SK-N-SH treated with all-trans-retinoic acid at 6 μM for 48 hours (cell line): ENCODE results near the gene HADH.

ENCODE experiments used
- ATAC-seq: fragments of 200-7000 bp; cut with Tn5 transposase; 3 replicates; pipeline ENCODE4 v1.9.1; 2020; ENCODE audit warnings: mild to moderate bottlenecking, moderate library complexity
- ARNTL ChIP-seq: fragments of 450-650 bp; formaldehyde crosslinking; IDR thresholded peaks from 2 replicates; pipeline ENCODE4 v1.5.0; 2020; ENCODE audit warnings: low read depth, mild to moderate bottlenecking, moderate library complexity, borderline replicate concordance
- BACH2 ChIP-seq: fragments of 250-450 bp; sonication (Bioruptor Pico); IDR thresholded peaks from 2 replicates; pipeline ENCODE4 v1.9.0; 2021; ENCODE audit warnings: mild to moderate bottlenecking, borderline replicate concordance
- CREB5 ChIP-seq: fragments of 250-450 bp; sonication (Bioruptor Pico); IDR thresholded peaks from 2 replicates; pipeline ENCODE4 v1.5.1; 2020; ENCODE audit warnings: low read depth, mild to moderate bottlenecking, moderate library complexity
- CSDC2 ChIP-seq: fragments of 250-450 bp; sonication (Bioruptor Pico); IDR thresholded peaks from 2 replicates; pipeline ENCODE4 v1.5.0; 2020; ENCODE audit warnings: mild to moderate bottlenecking, moderate library complexity
- CSRNP3 ChIP-seq: fragments of 250-450 bp; sonication (Bioruptor Pico); IDR thresholded peaks from 2 replicates; pipeline ENCODE4 v1.5.1; 2021; ENCODE audit warnings: mild to moderate bottlenecking, moderate library complexity
- ESRRG ChIP-seq: fragments of 250-450 bp; sonication (Bioruptor Pico); IDR thresholded peaks from 2 replicates; pipeline ENCODE4 v1.6.1; 2021; ENCODE audit warnings: mild to moderate bottlenecking
- GLIS3 ChIP-seq: fragments of 250-450 bp; sonication (Bioruptor Pico); IDR thresholded peaks from 2 replicates; pipeline ENCODE4 v1.5.0; 2020; ENCODE audit warnings: mild to moderate bottlenecking, moderate library complexity
- ISL1 ChIP-seq: fragments of 250-450 bp; sonication (Bioruptor Pico); IDR thresholded peaks from 2 replicates; pipeline ENCODE4 v2.1.2; 2022; ENCODE audit warnings: mild to moderate bottlenecking, moderate library complexity
- OSR1 ChIP-seq: fragments of 250-450 bp; sonication (Bioruptor Pico); IDR thresholded peaks from 2 replicates; pipeline ENCODE4 v1.8.0; 2022; ENCODE audit warnings: moderate library complexity, mild to moderate bottlenecking, inconsistent platforms
- PATZ1 ChIP-seq: fragments of 250-450 bp; sonication (Bioruptor Pico); IDR thresholded peaks from 2 replicates; pipeline ENCODE4 v1.8.0; 2020; ENCODE audit warnings: mild to moderate bottlenecking, moderate library complexity, borderline replicate concordance
- POU6F1 ChIP-seq: fragments of 250-450 bp; sonication (Bioruptor Pico); IDR thresholded peaks from 2 replicates; pipeline ENCODE4 v1.8.0; 2021; ENCODE audit warnings: low read depth, mild to moderate bottlenecking, moderate library complexity, borderline replicate concordance
- RARB ChIP-seq: fragments of 250-450 bp; sonication (Bioruptor Pico); IDR thresholded peaks from 2 replicates; pipeline ENCODE4 v1.8.0; 2021; ENCODE audit warnings: mild to moderate bottlenecking, moderate library complexity
- SNAI2 ChIP-seq: fragments of 250-450 bp; sonication (Bioruptor Pico); IDR thresholded peaks from 2 replicates; pipeline ENCODE4 v1.5.0; 2020; ENCODE audit warnings: mild to moderate bottlenecking, moderate library complexity
- TCF4 ChIP-seq: fragments of 250-450 bp; sonication (Bioruptor Pico); IDR thresholded peaks from 2 replicates; pipeline ENCODE4 v1.8.0; 2021; ENCODE audit warnings: mild to moderate bottlenecking, moderate library complexity, borderline replicate concordance
- TOX ChIP-seq: fragments of 250-450 bp; sonication (Bioruptor Pico); IDR thresholded peaks from 2 replicates; pipeline ENCODE4 v1.8.0; 2021; ENCODE audit warnings: mild to moderate bottlenecking, moderate library complexity, borderline replicate concordance
- TSHZ2 ChIP-seq: fragments of 250-450 bp; sonication (Bioruptor Pico); IDR thresholded peaks from 2 replicates; pipeline ENCODE4 v1.5.0; 2020; ENCODE audit warnings: mild to moderate bottlenecking, moderate library complexity
- ZFP3 ChIP-seq: fragments of 250-450 bp; sonication (Bioruptor Pico); IDR thresholded peaks from 2 replicates; pipeline ENCODE4 v1.5.0; 2020; ENCODE audit warnings: mild to moderate bottlenecking, moderate library complexity
- ZFP30 ChIP-seq: fragments of 450-650 bp; formaldehyde crosslinking; IDR thresholded peaks from 2 replicates; pipeline ENCODE4 v1.5.0; 2022; ENCODE audit warnings: mild to moderate bottlenecking, moderate library complexity
- ZNF565 ChIP-seq: fragments of 450-650 bp; formaldehyde crosslinking; conservative IDR thresholded peaks from 2 replicates; pipeline ENCODE4 v1.5.0; 2020; ENCODE audit warnings: low read depth, mild to moderate bottlenecking, moderate library complexity
- ZNF70 ChIP-seq: fragments of 450-650 bp; formaldehyde crosslinking; IDR thresholded peaks from 2 replicates; pipeline ENCODE4 v1.5.0; 2020; ENCODE audit warnings: mild to moderate bottlenecking, moderate library complexity
- ZNF8 ChIP-seq: fragments of 450-650 bp; formaldehyde crosslinking; IDR thresholded peaks from 2 replicates; pipeline ENCODE4 v1.5.0; 2020; ENCODE audit warnings: mild to moderate bottlenecking, moderate library complexity

HADH gene

GRCh38 chr4:108070775-108071174 lies 81.1 kb downstream of the HADH start:
- TF ChIP-seq RARB (CRISPR knock-in tag) (no peak), CREB5 (CRISPR knock-in tag) (no peak), BACH2 (CRISPR knock-in tag) (no peak), CSDC2 (CRISPR knock-in tag) (no peak), ZNF565 (no peak), GLIS3 (CRISPR knock-in tag) (no peak), TOX (CRISPR knock-in tag) (no peak), PATZ1 (no peak), ZNF8 (CRISPR knock-in tag) (no peak), SNAI2 (CRISPR knock-in tag) (no peak), ZFP30 (CRISPR knock-in tag) (no peak), ESRRG (CRISPR knock-in tag) (no peak), OSR1 (CRISPR knock-in tag) (no peak), POU6F1 (CRISPR knock-in tag) (no peak), ARNTL (CRISPR knock-in tag) (no peak), TSHZ2 (CRISPR knock-in tag) (no peak), ISL1 (CRISPR knock-in tag) (no peak), ZNF70 (CRISPR knock-in tag) (no peak)
- ATAC-seq = no peak

GRCh38 chr4:108072300-108072699 lies 82.6 kb downstream of the HADH start:
- ATAC-seq = no peak
- no peak for TF ChIP-seq ZNF8 (CRISPR knock-in tag)
- TF ChIP-seq RARB (CRISPR knock-in tag) = no peak
- TF ChIP-seq ISL1 (CRISPR knock-in tag) = no peak
- no peak for TF ChIP-seq OSR1 (CRISPR knock-in tag)
- TF ChIP-seq ARNTL (CRISPR knock-in tag) = no peak
- TF ChIP-seq TCF4 (CRISPR knock-in tag) = no peak
- no peak for TF ChIP-seq BACH2 (CRISPR knock-in tag)
- TF ChIP-seq POU6F1 (CRISPR knock-in tag) = no peak
- no peak for TF ChIP-seq ZNF70 (CRISPR knock-in tag)
- TF ChIP-seq PATZ1 = no peak
- no peak for TF ChIP-seq GLIS3 (CRISPR knock-in tag)
- TF ChIP-seq ZFP30 (CRISPR knock-in tag) = no peak
- TF ChIP-seq ZFP3 (CRISPR knock-in tag) = no peak
- TF ChIP-seq CREB5 (CRISPR knock-in tag) = no peak
- no peak for TF ChIP-seq CSRNP3 (CRISPR knock-in tag)
- TF ChIP-seq TOX (CRISPR knock-in tag) = no peak
- no peak for TF ChIP-seq SNAI2 (CRISPR knock-in tag)
- no peak for TF ChIP-seq TSHZ2 (CRISPR knock-in tag)
